ENCODE data around the gene GDI1. TPM values are rescaled to one million over a fixed set of nuclear protein-coding genes. Genes with fewer than 3 reads are reported as not detected.

GDI1 gene
- total and polyA plus RNA-seq, 12 donors = 85.6 to 287 (median 113) TPM

DNA sequence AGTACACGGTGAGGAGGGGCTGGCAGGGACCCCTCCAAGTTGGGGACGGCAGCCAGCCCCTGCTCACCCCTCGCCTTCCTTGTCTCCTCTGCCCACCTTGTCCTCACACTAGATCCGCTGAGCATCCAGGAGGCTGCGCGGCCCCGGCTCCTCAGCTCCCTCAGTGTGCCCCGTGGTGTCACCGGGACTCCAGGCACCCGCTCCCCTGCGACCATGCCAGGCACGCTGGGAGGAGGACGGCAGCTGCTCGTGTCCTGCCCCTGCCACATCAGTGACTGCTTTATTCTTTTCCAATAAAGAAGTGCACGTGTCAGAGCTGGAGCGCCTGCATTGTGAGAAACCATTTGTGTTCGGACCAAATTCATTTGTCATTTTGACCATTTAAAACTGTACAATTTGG lies 13.4 kb downstream of the GDI1 start:
- 87 to 93% (median 91%) methylated on average over 3 to 17 of the region's 17 CpGs for WGBS, 4 donors
- no peak for TF ChIP-seq POLR2A (IDR thresholded peaks at IDR 0.05)
- TF ChIP-seq, protein P1, sequence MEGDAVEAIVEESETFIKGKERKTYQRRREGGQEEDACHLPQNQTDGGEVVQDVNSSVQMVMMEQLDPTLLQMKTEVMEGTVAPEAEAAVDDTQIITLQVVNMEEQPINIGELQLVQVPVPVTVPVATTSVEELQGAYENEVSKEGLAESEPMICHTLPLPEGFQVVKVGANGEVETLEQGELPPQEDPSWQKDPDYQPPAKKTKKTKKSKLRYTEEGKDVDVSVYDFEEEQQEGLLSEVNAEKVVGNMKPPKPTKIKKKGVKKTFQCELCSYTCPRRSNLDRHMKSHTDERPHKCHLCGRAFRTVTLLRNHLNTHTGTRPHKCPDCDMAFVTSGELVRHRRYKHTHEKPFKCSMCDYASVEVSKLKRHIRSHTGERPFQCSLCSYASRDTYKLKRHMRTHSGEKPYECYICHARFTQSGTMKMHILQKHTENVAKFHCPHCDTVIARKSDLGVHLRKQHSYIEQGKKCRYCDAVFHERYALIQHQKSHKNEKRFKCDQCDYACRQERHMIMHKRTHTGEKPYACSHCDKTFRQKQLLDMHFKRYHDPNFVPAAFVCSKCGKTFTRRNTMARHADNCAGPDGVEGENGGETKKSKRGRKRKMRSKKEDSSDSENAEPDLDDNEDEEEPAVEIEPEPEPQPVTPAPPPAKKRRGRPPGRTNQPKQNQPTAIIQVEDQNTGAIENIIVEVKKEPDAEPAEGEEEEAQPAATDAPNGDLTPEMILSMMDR (IDR thresholded peaks at IDR 0.05) = no peak
- Histone ChIP-seq H3K27me3 (no peaks in the 10 kb centered on the region), H3K27ac (no peak overlapping the region), H3K4me1 (replicated peaks in 1 of 2) (peaks cover 0 to 6% of the 10 kb centered on the region in 2 donors), H3K9me3 (replicated peaks in 1 of 3) (no peaks in the 10 kb centered on the region), H3K4me3 (no peak overlapping the region), H3K36me3 (replicated peaks in 1 of 2) (peaks cover 0 to 31% of the 10 kb centered on the region in 2 donors)
- no peak for DNase-seq
- intact Hi-C loops (cut with DNase I) = no loop called here

GRCh38 chrX:154452823-154453222 lies 15.9 kb downstream of the GDI1 start:
- 91 to 93% (median 92%) methylated on average over 5 to 9 of the region's 9 CpGs for WGBS, 4 donors
- no peak overlapping the region for H3K4me3 ChIP-seq
- H3K9me3 ChIP-seq (replicated peaks in 1 of 3) = no peaks in the 10 kb centered on the region
- no peak for TF ChIP-seq POLR2A (IDR thresholded peaks at IDR 0.05)
- TF ChIP-seq, protein P1 (IDR thresholded peaks at IDR 0.05) = no peak
- no peak for DNase-seq
- no peak overlapping the region for H3K27ac ChIP-seq
- peaks cover 0 to 31% of the 10 kb centered on the region in 2 donors for H3K36me3 ChIP-seq (replicated peaks in 1 of 2)
- intact Hi-C loops (cut with DNase I) = no loop called here
- no peaks in the 10 kb centered on the region for H3K27me3 ChIP-seq
- no peaks in the 10 kb centered on the region for H3K4me1 ChIP-seq (replicated peaks in 1 of 2)

GRCh38 chrX:154457491-154458115 lies 20.6 kb downstream of the GDI1 start:
- Histone ChIP-seq H3K9me3 (replicated peaks in 1 of 3) (no peaks in the 10 kb centered on the region), H3K4me3 (peak overlapping the region in 1 of 4 donors; percentile 66), H3K27ac (peak overlapping the region in 2 of 5 donors; percentile 66 to 84), H3K27me3 (no peaks in the 10 kb centered on the region), H3K4me1 (replicated peaks in 1 of 2) (no peaks in the 10 kb centered on the region), H3K36me3 (replicated peaks in 1 of 2) (no peaks in the 10 kb centered on the region)
- DNase-seq = peak in 1 of 7 donors; percentile 32
- TF ChIP-seq, protein P1 (IDR thresholded peaks at IDR 0.05) = no peak
- TF ChIP-seq POLR2A (IDR thresholded peaks at IDR 0.05) = no peak
- WGBS, 4 donors = 3 to 42% (median 20%) methylated on average over 23 to 38 of the region's 65 CpGs
- intact Hi-C loops (cut with DNase I) = no loop called here

DNA sequence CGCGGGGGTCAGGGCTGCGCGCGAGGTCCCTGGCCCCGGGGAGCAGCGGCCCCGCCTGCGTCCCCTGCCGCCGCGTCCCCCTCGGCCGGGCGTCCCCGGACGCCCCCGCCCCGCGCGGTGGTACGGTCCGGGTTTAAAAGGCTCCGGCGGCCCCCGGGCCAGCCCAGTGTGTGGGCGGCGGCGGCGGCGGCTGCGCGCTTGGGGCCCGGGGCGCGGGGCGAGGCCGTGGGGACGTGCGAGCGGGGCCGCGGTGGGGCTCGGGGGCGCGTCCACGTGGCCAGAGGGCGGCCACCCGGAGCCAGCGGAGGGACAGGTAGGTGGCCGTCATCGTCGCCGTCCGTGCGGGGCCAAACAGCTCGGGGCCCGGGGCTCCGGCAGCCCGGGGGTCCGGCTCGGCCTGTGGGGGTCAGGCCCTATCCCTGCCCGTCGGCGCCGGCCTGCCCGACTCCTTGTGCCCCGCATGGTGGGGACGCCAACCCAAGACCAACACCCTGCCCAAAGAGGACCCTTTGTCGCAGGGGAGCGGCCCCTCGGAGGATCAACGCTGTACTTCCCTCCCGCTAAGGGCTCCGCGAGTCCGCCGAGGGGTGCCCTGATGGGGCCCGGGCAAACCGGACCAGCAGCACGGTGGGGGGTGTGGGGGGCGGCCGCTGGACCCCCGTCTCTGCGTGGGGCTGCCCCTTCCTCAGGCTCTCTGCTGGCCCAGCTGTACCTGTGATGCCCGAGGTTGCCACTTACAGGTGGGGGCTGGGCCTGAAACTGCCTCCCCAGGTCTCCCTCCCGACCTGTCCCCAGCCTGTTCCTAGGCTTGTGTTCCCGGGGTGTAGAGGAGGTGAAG lies 21.4 kb downstream of the GDI1 start, which contains the start of gene PLXNA3:
PLXNA3 (plus strand) TSS at position 166 of the 838 bp plus-strand sequence. CDS start 1,903 bp downstream, outside the sequence.
- Histone ChIP-seq H3K36me3 (replicated peaks in 1 of 2) (no peaks in the 10 kb centered on the region), H3K4me1 (replicated peaks in 1 of 2) (no peaks in the 10 kb centered on the region), H3K27me3 (no peaks in the 10 kb centered on the region), H3K4me3 (peak within 1 kb of the TSS in 2 of 4 donors; percentile 34 to 66), H3K27ac (peak within 1 kb of the TSS in 2 of 5 donors; percentile 66 to 84), H3K9me3 (replicated peaks in 1 of 3) (no peaks in the 10 kb centered on the region)
- intact Hi-C loops (cut with DNase I) = no loop called here
- TF ChIP-seq, protein P1 (IDR thresholded peaks at IDR 0.05) = no peak
- peak; percentile 55 to 79 for TF ChIP-seq POLR2A (IDR thresholded peaks at IDR 0.05)
- 0 to 44% (median 15%) methylated on average over 2 to 61 of the region's 88 CpGs for WGBS, 4 donors
- DNase-seq = peak in 3 of 7 donors; percentile 33 to 62 (median 40)

All from adrenal gland (tissue), 12 donors.